ENCODE results near the gene HECTD3.
"Not testable (repeated sequence)": the region's sequence is repeated elsewhere in the genome, so short reads cannot be mapped to it uniquely, and the experiment has no call there.

HECTD3 gene

GRCh38 chr1:45003741-45004140 is 7.4 kb downstream of the HECTD3 start:
- H3K9me3 ChIP-seq (ENCODE audit: control insufficient read depth, insufficient read depth, low read depth, low read length), result no peaks in the 10 kb centered on the region
- no peak overlapping the region for H3K9ac ChIP-seq (ENCODE audit: low read length)
- H3K4me1 ChIP-seq (ENCODE audit: control insufficient read depth, insufficient read depth, low read length), result peaks cover 4% of the 10 kb centered on the region; the same call in 1 of the 2 replicates
- H3K4me3 ChIP-seq (ENCODE audit: low read depth, low read length), result no peak overlapping the region
- peaks cover 66% of the 10 kb centered on the region for H3K36me3 ChIP-seq (ENCODE audit: control insufficient read depth, insufficient read depth, low read length)
- no peaks in the 10 kb centered on the region for H3K27me3 ChIP-seq (ENCODE audit: control insufficient read depth, insufficient read depth, low read length)
- H3K27ac ChIP-seq (ENCODE audit: low read depth, low read length), result no peak overlapping the region

- H3K9ac ChIP-seq (ENCODE audit: low read length), result no peak overlapping the region
- no peak overlapping the region for H3K27ac ChIP-seq (ENCODE audit: low read depth, low read length)
- peaks cover 4% of the 10 kb centered on the region; the same call in 1 of the 2 replicates for H3K4me1 ChIP-seq (ENCODE audit: control insufficient read depth, insufficient read depth, low read length)
- no peaks in the 10 kb centered on the region for H3K9me3 ChIP-seq (ENCODE audit: control insufficient read depth, insufficient read depth, low read depth, low read length)
- no peak overlapping the region for H3K4me3 ChIP-seq (ENCODE audit: low read depth, low read length)
- H3K36me3 ChIP-seq (ENCODE audit: control insufficient read depth, insufficient read depth, low read length), result peaks cover 58% of the 10 kb centered on the region
- H3K27me3 ChIP-seq (ENCODE audit: control insufficient read depth, insufficient read depth, low read length), result no peaks in the 10 kb centered on the region
Measured at GRCh38 chr1:45002650-45003645, 8.2 kb downstream of the HECTD3 start.

- not testable (repeated sequence) for H3K9ac ChIP-seq (ENCODE audit: low read length); H3K4me3 ChIP-seq (ENCODE audit: low read depth, low read length); H3K9me3 ChIP-seq (ENCODE audit: control insufficient read depth, insufficient read depth, low read depth, low read length); H3K27me3 ChIP-seq (ENCODE audit: control insufficient read depth, insufficient read depth, low read length); H3K4me1 ChIP-seq (ENCODE audit: control insufficient read depth, insufficient read depth, low read length); H3K27ac ChIP-seq (ENCODE audit: low read depth, low read length)
- peaks cover 44% of the 10 kb centered on the region for H3K36me3 ChIP-seq (ENCODE audit: control insufficient read depth, insufficient read depth, low read length)
Measured at GRCh38 chr1:45001576-45001975, 9.5 kb downstream of the HECTD3 start.

GRCh38 chr1:45001011-45001481 is 10.1 kb downstream of the HECTD3 start:
- Histone ChIP-seq H3K4me1 (ENCODE audit: control insufficient read depth, insufficient read depth, low read length) (peaks cover 4% of the 10 kb centered on the region; the same call in 1 of the 2 replicates), H3K27ac (ENCODE audit: low read depth, low read length) (no peak overlapping the region), H3K4me3 (ENCODE audit: low read depth, low read length) (no peak overlapping the region), H3K9me3 (ENCODE audit: control insufficient read depth, insufficient read depth, low read depth, low read length) (no peaks in the 10 kb centered on the region), H3K36me3 (ENCODE audit: control insufficient read depth, insufficient read depth, low read length) (peaks cover 43% of the 10 kb centered on the region), H3K9ac (ENCODE audit: low read length) (no peak overlapping the region), H3K27me3 (ENCODE audit: control insufficient read depth, insufficient read depth, low read length) (no peaks in the 10 kb centered on the region)

GRCh38 chr1:44999232-44999631 is 11.9 kb downstream of the HECTD3 start:
- H3K9me3 ChIP-seq (ENCODE audit: control insufficient read depth, insufficient read depth, low read depth, low read length), result no peaks in the 10 kb centered on the region
- H3K27me3 ChIP-seq (ENCODE audit: control insufficient read depth, insufficient read depth, low read length), result no peaks in the 10 kb centered on the region
- H3K9ac ChIP-seq (ENCODE audit: low read length), result no peak overlapping the region
- H3K4me3 ChIP-seq (ENCODE audit: low read depth, low read length), result no peak overlapping the region
- peaks cover 4% of the 10 kb centered on the region; the same call in 1 of the 2 replicates for H3K4me1 ChIP-seq (ENCODE audit: control insufficient read depth, insufficient read depth, low read length)
- H3K27ac ChIP-seq (ENCODE audit: low read depth, low read length), result no peak overlapping the region
- H3K36me3 ChIP-seq (ENCODE audit: control insufficient read depth, insufficient read depth, low read length), result peaks cover 25% of the 10 kb centered on the region

- Histone ChIP-seq H3K4me1 (ENCODE audit: control insufficient read depth, insufficient read depth, low read length) (peaks cover 4% of the 10 kb centered on the region; the same call in 1 of the 2 replicates), H3K27ac (ENCODE audit: low read depth, low read length) (no peak overlapping the region), H3K36me3 (ENCODE audit: control insufficient read depth, insufficient read depth, low read length) (no peaks in the 10 kb centered on the region), H3K9me3 (ENCODE audit: control insufficient read depth, insufficient read depth, low read depth, low read length) (no peaks in the 10 kb centered on the region), H3K9ac (ENCODE audit: low read length) (no peak overlapping the region), H3K4me3 (ENCODE audit: low read depth, low read length) (no peak overlapping the region), H3K27me3 (ENCODE audit: control insufficient read depth, insufficient read depth, low read length) (no peaks in the 10 kb centered on the region)
Measured at GRCh38 chr1:44995467-44996238, 15.5 kb downstream of the HECTD3 start.

GRCh38 chr1:44994309-44994898 is 16.7 kb downstream of the HECTD3 start:
- no peaks in the 10 kb centered on the region for H3K27me3 ChIP-seq (ENCODE audit: control insufficient read depth, insufficient read depth, low read length)
- H3K27ac ChIP-seq (ENCODE audit: low read depth, low read length), result no peak overlapping the region
- H3K4me1 ChIP-seq (ENCODE audit: control insufficient read depth, insufficient read depth, low read length), result no peaks in the 10 kb centered on the region

GRCh38 chr1:44988531-44989156 is 22.5 kb downstream of the HECTD3 start:
- Histone ChIP-seq H3K9me3 (ENCODE audit: control insufficient read depth, insufficient read depth, low read depth, low read length) (no peaks in the 10 kb centered on the region), H3K27me3 (ENCODE audit: control insufficient read depth, insufficient read depth, low read length) (no peaks in the 10 kb centered on the region), H3K4me3 (ENCODE audit: low read depth, low read length) (no peak overlapping the region), H3K4me1 (ENCODE audit: control insufficient read depth, insufficient read depth, low read length) (peaks cover 4% of the 10 kb centered on the region; the same call in 1 of the 2 replicates), H3K9ac (ENCODE audit: low read length) (no peak overlapping the region), H3K27ac (ENCODE audit: low read depth, low read length) (no peak overlapping the region), H3K36me3 (ENCODE audit: control insufficient read depth, insufficient read depth, low read length) (no peaks in the 10 kb centered on the region)

More at GRCh38 chr1:44994309-44994898, 16.7 kb downstream of the HECTD3 start:
- Histone ChIP-seq H3K4me3 (ENCODE audit: low read depth, low read length) (no peak overlapping the region), H3K9me3 (ENCODE audit: control insufficient read depth, insufficient read depth, low read depth, low read length) (no peaks in the 10 kb centered on the region), H3K36me3 (ENCODE audit: control insufficient read depth, insufficient read depth, low read length) (no peaks in the 10 kb centered on the region), H3K9ac (ENCODE audit: low read length) (no peak overlapping the region)

GRCh38 chr1:44985747-44986359 is 25.3 kb downstream of the HECTD3 start:
- H3K4me3 ChIP-seq (ENCODE audit: low read depth, low read length), result peak overlapping the region; percentile 96
- H3K27ac ChIP-seq (ENCODE audit: low read depth, low read length), result no peak overlapping the region
- no peaks in the 10 kb centered on the region for H3K9me3 ChIP-seq (ENCODE audit: control insufficient read depth, insufficient read depth, low read depth, low read length)
- peak overlapping the region; percentile 79 for H3K9ac ChIP-seq (ENCODE audit: low read length)
- no peaks in the 10 kb centered on the region for H3K27me3 ChIP-seq (ENCODE audit: control insufficient read depth, insufficient read depth, low read length)
- H3K4me1 ChIP-seq (ENCODE audit: control insufficient read depth, insufficient read depth, low read length), result peaks cover 4% of the 10 kb centered on the region; the same call in 1 of the 2 replicates
- peaks cover 5% of the 10 kb centered on the region for H3K36me3 ChIP-seq (ENCODE audit: control insufficient read depth, insufficient read depth, low read length)

GRCh38 chr1:44977372-44977771 is 33.8 kb downstream of the HECTD3 start:
- H3K9ac ChIP-seq (ENCODE audit: low read length); H3K9me3 ChIP-seq (ENCODE audit: control insufficient read depth, insufficient read depth, low read depth, low read length); H3K27me3 ChIP-seq (ENCODE audit: control insufficient read depth, insufficient read depth, low read length); H3K27ac ChIP-seq (ENCODE audit: low read depth, low read length); H3K4me1 ChIP-seq (ENCODE audit: control insufficient read depth, insufficient read depth, low read length); H3K4me3 ChIP-seq (ENCODE audit: low read depth, low read length): not testable (repeated sequence)
- H3K36me3 ChIP-seq (ENCODE audit: control insufficient read depth, insufficient read depth, low read length), result peaks cover 50% of the 10 kb centered on the region

Data from HUES6 (cell line).